Activated naive CD8-positive, alpha-beta T cell treated with anti-CD3 and anti-CD28 coated beads, Interleukin-2, amount 50 U/mL, for 16 hours (primary cell): ENCODE measurements around the gene CRACR2B.

Experiments used
- DNase-seq: peaks from one replicate; pipeline ENCODE4 v3.0.0-alpha.2; 2020; ENCODE audit warnings: low read depth, low spot score

Gene CRACR2B

GRCh38 chr11:853682-854448 lies 26.1 kb downstream of the CRACR2B start:
- no peak for DNase-seq

GRCh38 chr11:854601-855329 lies 27.0 kb downstream of the CRACR2B start:
- no peak for DNase-seq

- no peak for DNase-seq
Observed at GRCh38 chr11:855330-855674, 27.6 kb downstream of the CRACR2B start.

- DNase-seq: no peak
Observed at GRCh38 chr11:855796-856195, 28.1 kb downstream of the CRACR2B start.

- DNase-seq: no peak
Observed at GRCh38 chr11:856397-856796, 28.7 kb downstream of the CRACR2B start.

GRCh38 chr11:858053-858761 lies 30.5 kb downstream of the CRACR2B start:
- DNase-seq: no peak

- DNase-seq: no peak
Observed at GRCh38 chr11:858762-859339, 31.1 kb downstream of the CRACR2B start.

GRCh38 chr11:859394-860131 lies 31.8 kb downstream of the CRACR2B start:
- no peak for DNase-seq

- DNase-seq: no peak
Observed at GRCh38 chr11:860234-861104, 32.8 kb downstream of the CRACR2B start.

GRCh38 chr11:861105-861479 lies 33.4 kb downstream of the CRACR2B start:
- no peak for DNase-seq

- DNase-seq: no peak
Observed at GRCh38 chr11:862081-862661, 34.5 kb downstream of the CRACR2B start.

GRCh38 chr11:862696-863022 lies 34.9 kb downstream of the CRACR2B start:
- no peak for DNase-seq

GRCh38 chr11:863023-863909 lies 35.5 kb downstream of the CRACR2B start:
- DNase-seq: no peak

GRCh38 chr11:863910-864827 lies 36.5 kb downstream of the CRACR2B start:
- DNase-seq: no peak

GRCh38 chr11:864898-865297 lies 37.2 kb downstream of the CRACR2B start:
- no peak for DNase-seq

- no peak for DNase-seq
Observed at GRCh38 chr11:865462-866430, 38.0 kb downstream of the CRACR2B start.

- no peak for DNase-seq
Observed at GRCh38 chr11:866481-866880, 38.8 kb downstream of the CRACR2B start.
